ENCODE measurements around the gene FBXW11.

FBXW11 gene

GRCh38 chr5:171839112-171839511, 167.3 kb downstream of the FBXW11 start:
- DNase-seq: no peak

GRCh38 chr5:171838066-171838465, 168.4 kb downstream of the FBXW11 start:
- no peak for DNase-seq

- no peak for DNase-seq
Observed at GRCh38 chr5:171837522-171837921, 168.9 kb downstream of the FBXW11 start.

- DNase-seq: no peak
Observed at GRCh38 chr5:171835066-171835465, 171.4 kb downstream of the FBXW11 start.

- no peak for DNase-seq
Observed at GRCh38 chr5:171834461-171834860, 172.0 kb downstream of the FBXW11 start.

- DNase-seq: no peak
Observed at GRCh38 chr5:171832775-171833174, 173.7 kb downstream of the FBXW11 start.

- no peak for DNase-seq
Observed at GRCh38 chr5:171830686-171831085, 175.8 kb downstream of the FBXW11 start.

GRCh38 chr5:171827162-171827561, 179.3 kb downstream of the FBXW11 start:
- no peak for DNase-seq

GRCh38 chr5:171826132-171826531, 180.3 kb downstream of the FBXW11 start:
- DNase-seq: no peak

- DNase-seq: no peak
Observed at GRCh38 chr5:171825051-171825450, 181.4 kb downstream of the FBXW11 start.

GRCh38 chr5:171823269-171823668, 183.2 kb downstream of the FBXW11 start:
- DNase-seq: no peak

GRCh38 chr5:171821286-171821685, 185.2 kb downstream of the FBXW11 start:
- DNase-seq: no peak

- DNase-seq: no peak
Observed at GRCh38 chr5:171820561-171820960, 185.9 kb downstream of the FBXW11 start.

- no peak for DNase-seq
Observed at GRCh38 chr5:171816666-171817065, 189.8 kb downstream of the FBXW11 start.

GRCh38 chr5:171813813-171814490, 192.5 kb downstream of the FBXW11 start:
- no peak for DNase-seq

- no peak for DNase-seq
Observed at GRCh38 chr5:171813270-171813669, 193.2 kb downstream of the FBXW11 start.
